Stimulated activated CD4-positive, alpha-beta T cell treated with anti-CD3 and anti-CD28 coated beads, Interleukin-1b, Interleukin-23, amount 100 ng/mL, for 24 hours (primary cell): Measurements from ENCODE around the gene LAMA4.
"Not testable (repeated sequence)": the region's sequence is repeated elsewhere in the genome, so short reads cannot be mapped to it uniquely, and the experiment has no call there.

Experiments used
- DNase-seq, 4 experiments: peaks; one replicate each; pipeline ENCODE4 v3.0.0-alpha.2; 2020; ENCODE audit warnings: low read depth in 4 of 4, low spot score in 1 of 4

The LAMA4 gene

GRCh38 chr6:112215488-112216284 lies 38.7 kb downstream of the LAMA4 start:
- no peak for DNase-seq

GRCh38 chr6:112214739-112215269 lies 39.6 kb downstream of the LAMA4 start:
- no peak for DNase-seq

- no peak for DNase-seq
Measured at GRCh38 chr6:112210852-112211251, 43.5 kb downstream of the LAMA4 start.

- DNase-seq = no peak
Measured at GRCh38 chr6:112209131-112209530, 45.2 kb downstream of the LAMA4 start.

GRCh38 chr6:112207776-112208175 lies 46.6 kb downstream of the LAMA4 start:
- no peak for DNase-seq

- DNase-seq = no peak
Measured at GRCh38 chr6:112207131-112207530, 47.2 kb downstream of the LAMA4 start.

GRCh38 chr6:112206110-112206458 lies 48.3 kb downstream of the LAMA4 start:
- no peak for DNase-seq

GRCh38 chr6:112205427-112206109 lies 48.8 kb downstream of the LAMA4 start:
- DNase-seq = no peak

GRCh38 chr6:112204350-112204706 lies 50.0 kb downstream of the LAMA4 start:
- no peak for DNase-seq

GRCh38 chr6:112203577-112204349 lies 50.6 kb downstream of the LAMA4 start:
- no peak for DNase-seq

GRCh38 chr6:112202639-112203341 lies 51.6 kb downstream of the LAMA4 start:
- DNase-seq = no peak

- not testable (repeated sequence) for DNase-seq
Measured at GRCh38 chr6:112200185-112200914, 54.0 kb downstream of the LAMA4 start.

GRCh38 chr6:112199001-112199403 lies 55.4 kb downstream of the LAMA4 start:
- DNase-seq = no peak

- DNase-seq = no peak
Measured at GRCh38 chr6:112198582-112198981, 55.8 kb downstream of the LAMA4 start.

GRCh38 chr6:112197636-112198035 lies 56.7 kb downstream of the LAMA4 start:
- DNase-seq = no peak

- DNase-seq = no peak
Measured at GRCh38 chr6:112196306-112196705, 58.1 kb downstream of the LAMA4 start.

- DNase-seq = no peak
Measured at GRCh38 chr6:112195166-112195565, 59.2 kb downstream of the LAMA4 start.

- no peak for DNase-seq
Measured at GRCh38 chr6:112194511-112194910, 59.9 kb downstream of the LAMA4 start.

- no peak for DNase-seq
Measured at GRCh38 chr6:112193535-112194051, 60.8 kb downstream of the LAMA4 start.

- no peak for DNase-seq
Measured at GRCh38 chr6:112193117-112193516, 61.2 kb downstream of the LAMA4 start.
